B cell (primary cell): ENCODE results near the gene AATK. TPM values are rescaled to one million over a fixed set of nuclear protein-coding genes. Genes with fewer than 3 reads are reported as not detected.

ENCODE experiments used
- ATAC-seq: fragments of 200-7000 bp; cut with Tn5 transposase; one replicate; pipeline ENCODE4 v1.10.0; 2021; ENCODE audit warnings: low read depth, mild to moderate bottlenecking, moderate number of reproducible peaks, moderate library complexity
- CTCF ChIA-PET: fragments of 350-600 bp; sonication (Branson Sonifier 250); formaldehyde crosslinking; loops from one replicate; lab custom pipeline; 2021; ENCODE audit warnings: antibody characterized with exemption, inconsistent platforms; lab: Charles Lee
- POLR2A ChIA-PET: fragments of 350-600 bp; sonication (Branson Sonifier 250); formaldehyde crosslinking; loops from one replicate; lab custom pipeline; 2021; ENCODE audit warnings: antibody characterized with exemption; lab: Charles Lee
- DNase-seq: peaks from one replicate; pipeline ENCODE4 v3.0.0; 2013
- H2AFZ ChIP-seq: 2 replicates; pipeline ENCODE4 v1.6.1; 2012; ENCODE audit warnings: mild to moderate bottlenecking, low read depth, low read length; ENCODE audit not compliant: insufficient read depth, poor library complexity, severe bottlenecking
- H3K27ac ChIP-seq, 2 donors: 1 replicate in 1 of 2; 2 replicates in 1 of 2; pipeline ENCODE4 v1.5.1; 2012 to 2013; ENCODE audit warnings: low read length in 2 of 2, mild to moderate bottlenecking in 2 of 2, moderate library complexity in 1 of 2
- H3K27me3 ChIP-seq, 4 experiments: fragments of 200-600 bp in 1 of 4; sonication (generic) in 1 of 4; replicated peaks in 1 of 4; 1 replicate in 2 of 4; 2 replicates in 2 of 4; pipeline versions ENCODE4 v1.6.1 to v1.7.0; 2013 to 2016; ENCODE audit warnings: low read length in 3 of 4, mild to moderate bottlenecking in 2 of 4, mixed read lengths in 1 of 4, moderate library complexity in 1 of 4; ENCODE audit not compliant: insufficient read depth in 4 of 4, control insufficient read depth in 3 of 4; ENCODE audit errors: control extremely low read depth in 1 of 4
- H3K36me3 ChIP-seq, 2 experiments: replicated peaks in 1 of 2; 1 replicate in 1 of 2; 2 replicates in 1 of 2; pipeline versions ENCODE4 v1.6.1 to v1.7.1; 2013; ENCODE audit warnings: low read length in 1 of 2; ENCODE audit not compliant: insufficient read depth in 2 of 2, control insufficient read depth in 1 of 2; ENCODE audit errors: control extremely low read depth in 1 of 2, extremely low read depth in 1 of 2
- H3K4me1 ChIP-seq, 2 donors: fragments of 200-600 bp in 1 of 2; sonication (generic) in 1 of 2; 1 replicate in 1 of 2; 2 replicates in 1 of 2; pipeline versions ENCODE4 v1.5.1 to v1.6.1; 2013 to 2017; ENCODE audit warnings: low read length in 2 of 2; ENCODE audit not compliant: control insufficient read depth in 2 of 2, insufficient read depth in 2 of 2
- H3K4me2 ChIP-seq: replicated peaks from 2 replicates; pipeline ENCODE3; 2012; ENCODE audit warnings: mild to moderate bottlenecking, low read depth, low read length; ENCODE audit not compliant: poor library complexity, severe bottlenecking
- H3K4me3 ChIP-seq, 5 experiments: fragments of 200-600 bp in 1 of 5; sonication (generic) in 1 of 5; 1 replicate in 3 of 5; 2 replicates in 2 of 5; pipeline versions ENCODE4 v1.5.1 to v1.7.0; 2011 to 2016; ENCODE audit warnings: low read length in 4 of 5, mild to moderate bottlenecking in 4 of 5, low read depth in 2 of 5, control low read depth in 1 of 5, moderate library complexity in 1 of 5; ENCODE audit not compliant: insufficient read depth in 1 of 5; ENCODE audit errors: control extremely low read depth in 1 of 5, extremely low read depth in 1 of 5
- H3K79me2 ChIP-seq: fragments of 200-600 bp; sonication (generic); one replicate; pipeline ENCODE4 v1.6.0; 2016; ENCODE audit warnings: low read length; ENCODE audit not compliant: control insufficient read depth, insufficient read depth
- H3K9ac ChIP-seq: fragments of 200-600 bp; sonication (generic); 2 replicates; pipeline ENCODE4 v1.6.1; 2017; ENCODE audit warnings: mild to moderate bottlenecking, low read length, moderate library complexity
- H3K9me3 ChIP-seq, 3 donors: one replicate each; pipeline versions ENCODE4 v1.6.1 to v1.7.1; 2013; ENCODE audit warnings: low read length in 2 of 3; ENCODE audit not compliant: control insufficient read depth in 2 of 3, insufficient read depth in 1 of 3; ENCODE audit errors: control extremely low read depth in 1 of 3
- H4K20me1 ChIP-seq: 2 replicates; pipeline ENCODE4 v1.6.0; 2012; ENCODE audit warnings: mild to moderate bottlenecking, low read length; ENCODE audit not compliant: insufficient read depth, control insufficient read depth, poor library complexity, severe bottlenecking
- H3K27ac Mint-ChIP-seq: one replicate; pipeline ENCODE4 v1.8.0; 2021; ENCODE audit warnings: mixed read lengths
- H3K27me3 Mint-ChIP-seq: one replicate; pipeline ENCODE4 v1.8.0; 2021; ENCODE audit warnings: mixed read lengths
- H3K4me1 Mint-ChIP-seq: one replicate; pipeline ENCODE4 v1.8.0; 2021; ENCODE audit warnings: mixed read lengths
- H3K4me3 Mint-ChIP-seq: one replicate; pipeline ENCODE4 v1.8.0; 2021; ENCODE audit warnings: mixed read lengths
- H3K9me3 Mint-ChIP-seq: one replicate; pipeline ENCODE4 v1.8.0; 2022; ENCODE audit warnings: mixed read lengths; ENCODE audit not compliant: insufficient read depth
- EZH2 ChIP-seq: IDR thresholded peaks from 2 replicates; pipeline ENCODE4 v1.6.1; 2012; ENCODE audit warnings: borderline replicate concordance, low read depth, mild to moderate bottlenecking, moderate library complexity, low read length; ENCODE audit not compliant: insufficient read depth, poor library complexity, severe bottlenecking
- WGBS: methylation state at CpG from one replicate; pipeline ENCODE4 v1.1.5; 2013; ENCODE audit warnings: missing lambda C conversion rate; ENCODE audit not compliant: insufficient coverage; 5-methylcytosine and 5-hydroxymethylcytosine counted together
- intact Hi-C: fragments of 100-400 bp; cut with micrococcal nuclease; formaldehyde crosslinking; loops from one replicate; pipeline ENCODE4 v1.10.0; 2022
- polyA plus RNA-seq: library from polyadenylated mRNA; depleted of rRNA; stranded (reverse); fragments of >200 nt; gene quantifications from 2 replicates; pipeline ENCODE4 v1.2.3, GENCODE V29; 2012
- total RNA-seq, 2 donors: library from RNA; stranded (reverse); fragments of 120-200 nt in 1 of 2; gene quantifications; 1 replicate in 1 of 2; 2 replicates in 1 of 2; pipeline versions ENCODE4 v1.2.3 to v1.2.4, GENCODE V29; 2013 to 2022
- TF ChIP-seq, protein P1 (sequence below): fragments of 200-600 bp; IDR thresholded peaks from one replicate; pipeline ENCODE4 v1.8.0; 2022; ENCODE audit warnings: antibody characterized with exemption, mild to moderate bottlenecking

The AATK gene
- total and polyA plus RNA-seq, 2 donors (not counting 1 experiment from before 2014, with no cell fraction given): 0.21 to 1.7 TPM

DNA sequence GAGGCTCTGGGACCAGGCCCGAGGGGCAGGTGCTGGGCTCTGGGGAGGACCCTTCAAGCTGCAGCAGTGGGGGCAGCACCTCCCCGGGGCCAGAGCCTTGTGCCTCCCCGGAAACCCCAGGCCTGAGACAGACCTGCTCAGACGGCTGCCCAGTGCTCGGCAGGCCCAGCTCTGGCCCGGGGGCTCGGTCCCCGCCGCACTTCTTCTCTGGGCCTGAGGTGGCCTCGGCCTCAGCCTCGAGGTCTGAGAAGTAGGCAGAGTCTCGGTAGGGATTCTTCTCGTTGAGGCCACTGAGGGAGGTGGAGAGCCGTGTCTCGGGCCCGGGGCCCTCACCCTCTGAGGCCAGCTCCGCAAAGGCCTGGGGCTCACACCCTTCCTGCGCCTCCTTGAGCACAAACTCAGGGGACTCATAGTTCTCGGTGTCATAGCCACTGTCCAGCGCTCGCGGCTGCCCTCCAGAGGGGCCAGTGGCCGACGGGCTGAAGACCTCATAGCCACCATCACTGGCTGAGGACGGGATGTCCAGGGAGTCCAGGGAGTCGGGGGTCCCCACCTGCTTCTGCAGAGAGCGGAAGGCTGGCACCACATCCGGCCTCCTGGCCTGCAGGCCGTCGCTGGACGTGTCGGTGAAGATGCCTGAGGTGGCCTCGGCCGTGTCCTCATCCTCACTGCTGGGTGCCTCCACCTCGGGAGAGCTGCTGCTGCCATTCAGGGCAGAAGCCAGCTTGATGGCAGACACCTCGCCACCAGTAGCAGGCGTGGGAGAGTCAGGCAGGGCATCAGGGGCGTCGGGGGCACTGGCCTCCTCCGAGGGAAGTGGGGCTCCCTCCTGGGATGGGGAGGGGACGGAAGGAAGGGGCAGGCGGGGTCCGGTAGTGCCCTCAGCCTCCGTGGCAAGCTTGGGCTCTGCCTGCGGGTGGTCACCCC is 45.1 kb downstream of the AATK start:
- Histone ChIP-seq H3K79me2 (no peaks in the 10 kb centered on the region), H2AFZ (no peak overlapping the region), H3K4me1 (peaks cover 6 to 12% of the 10 kb centered on the region in 2 donors), H3K4me2 (no peak overlapping the region), H3K27me3 (peaks cover 0 to 11% (median 0%) of the 10 kb centered on the region in 4 experiments), H3K9me3 (peaks cover 0 to 5% (median 0%) of the 10 kb centered on the region in 3 donors), H3K27ac (no peak overlapping the region), H3K4me3 (no peak overlapping the region), H4K20me1 (no peaks in the 10 kb centered on the region), H3K9ac (no peak overlapping the region), H3K36me3 (no peaks in the 10 kb centered on the region)
- no peak overlapping the region for H3K27ac Mint-ChIP-seq
- ATAC-seq: no peak
- intact Hi-C loops: no loop called here
- ChIA-PET POLR2A (no interaction called here), CTCF (no interaction called here)
- H3K9me3 Mint-ChIP-seq: no peaks in the 10 kb centered on the region
- no peak for DNase-seq
- H3K27me3 Mint-ChIP-seq: no peaks in the 10 kb centered on the region
- H3K4me1 Mint-ChIP-seq: peaks cover 4% of the 10 kb centered on the region
- TF ChIP-seq EZH2: no peak
- TF ChIP-seq, protein P1, sequence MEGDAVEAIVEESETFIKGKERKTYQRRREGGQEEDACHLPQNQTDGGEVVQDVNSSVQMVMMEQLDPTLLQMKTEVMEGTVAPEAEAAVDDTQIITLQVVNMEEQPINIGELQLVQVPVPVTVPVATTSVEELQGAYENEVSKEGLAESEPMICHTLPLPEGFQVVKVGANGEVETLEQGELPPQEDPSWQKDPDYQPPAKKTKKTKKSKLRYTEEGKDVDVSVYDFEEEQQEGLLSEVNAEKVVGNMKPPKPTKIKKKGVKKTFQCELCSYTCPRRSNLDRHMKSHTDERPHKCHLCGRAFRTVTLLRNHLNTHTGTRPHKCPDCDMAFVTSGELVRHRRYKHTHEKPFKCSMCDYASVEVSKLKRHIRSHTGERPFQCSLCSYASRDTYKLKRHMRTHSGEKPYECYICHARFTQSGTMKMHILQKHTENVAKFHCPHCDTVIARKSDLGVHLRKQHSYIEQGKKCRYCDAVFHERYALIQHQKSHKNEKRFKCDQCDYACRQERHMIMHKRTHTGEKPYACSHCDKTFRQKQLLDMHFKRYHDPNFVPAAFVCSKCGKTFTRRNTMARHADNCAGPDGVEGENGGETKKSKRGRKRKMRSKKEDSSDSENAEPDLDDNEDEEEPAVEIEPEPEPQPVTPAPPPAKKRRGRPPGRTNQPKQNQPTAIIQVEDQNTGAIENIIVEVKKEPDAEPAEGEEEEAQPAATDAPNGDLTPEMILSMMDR: no peak
- WGBS: 90% methylated on average over 45 of the region's 45 CpGs
- H3K4me3 Mint-ChIP-seq: no peak overlapping the region

DNA sequence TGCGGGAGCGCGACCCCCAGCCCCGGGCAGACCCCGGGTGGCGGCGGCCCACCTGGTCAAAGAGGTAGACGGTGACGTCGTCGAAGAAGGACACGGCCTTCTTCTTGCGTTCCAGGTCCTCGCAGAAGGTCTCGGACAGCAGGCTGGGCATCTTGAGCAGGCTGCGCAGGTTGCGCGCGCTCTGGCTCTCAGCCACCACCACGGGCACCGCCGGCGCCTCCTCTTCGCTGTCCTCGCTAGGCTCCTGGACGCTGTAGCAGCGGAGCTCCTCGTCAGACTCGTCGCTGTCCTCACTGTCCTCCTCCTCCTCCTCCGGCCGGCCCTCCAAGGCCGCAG is 45.9 kb downstream of the AATK start:
- Mint-ChIP-seq H3K9me3 (no peaks in the 10 kb centered on the region), H3K27me3 (no peaks in the 10 kb centered on the region), H3K4me3 (no peak overlapping the region), H3K27ac (no peak overlapping the region), H3K4me1 (peaks cover 4% of the 10 kb centered on the region)
- H3K27me3 ChIP-seq: peaks cover 0 to 11% (median 0%) of the 10 kb centered on the region in 4 experiments
- H3K27ac ChIP-seq: no peak overlapping the region
- no peaks in the 10 kb centered on the region for H4K20me1 ChIP-seq
- no peak overlapping the region for H3K4me3 ChIP-seq
- WGBS: 97% methylated on average over 33 of the region's 33 CpGs
- peaks cover 0 to 5% (median 0%) of the 10 kb centered on the region in 3 donors for H3K9me3 ChIP-seq
- H3K4me2 ChIP-seq: peak overlapping the region; percentile 78
- POLR2A ChIA-PET: interaction anchor here (0.6 kb wide), 1 partner anchor 397 kb away, joined by 5 read pairs; no protein-coding TSS in a partner anchor
- DNase-seq: no peak
- H3K4me1 ChIP-seq: peaks cover 6 to 12% of the 10 kb centered on the region in 2 donors
- intact Hi-C loops: no loop called here
- no peak for ATAC-seq
- H3K36me3 ChIP-seq: no peaks in the 10 kb centered on the region
- no peaks in the 10 kb centered on the region for H3K79me2 ChIP-seq
- TF ChIP-seq EZH2: no peak
- TF ChIP-seq, protein P1: no peak
- CTCF ChIA-PET: no interaction called here
- no peak overlapping the region for H2AFZ ChIP-seq
- no peak overlapping the region for H3K9ac ChIP-seq
